ENCODE measurements around the gene RAB33B. TPM values are rescaled to one million over a fixed set of nuclear protein-coding genes. Genes with fewer than 3 reads are reported as not detected.
"Not testable (repeated sequence)": the region's sequence is repeated elsewhere in the genome, so short reads cannot be mapped to it uniquely, and the experiment has no call there.

RAB33B gene
- total and polyA plus RNA-seq, 2 of the 8 experiments (the other 6 are each of a cell fraction or from before 2014, with no cell fraction given), result 4.2 to 8.7 TPM

DNA sequence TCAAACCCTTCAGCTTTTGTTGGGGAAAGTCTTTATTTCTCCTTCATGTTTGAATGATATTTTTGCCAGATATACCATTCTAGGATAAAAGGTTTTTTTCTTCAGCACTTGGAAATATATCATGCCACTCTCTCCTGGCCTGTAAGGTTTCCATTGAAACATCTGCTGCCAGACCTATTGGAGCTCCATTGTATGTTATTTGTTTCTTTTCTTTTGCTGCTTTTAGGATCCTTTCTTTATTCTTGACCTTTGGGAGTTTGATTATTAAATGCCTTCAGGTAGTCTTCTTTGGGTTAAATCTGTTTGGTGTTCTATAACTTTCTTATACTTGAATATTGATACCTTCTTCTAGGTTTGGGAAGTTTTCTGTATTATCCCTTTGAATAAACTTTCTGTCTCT lies 14.8 kb downstream of the RAB33B start:
- H2AFZ ChIP-seq (ENCODE audit: low read length); H2BK15ac ChIP-seq (ENCODE audit: low read length); H3K14ac ChIP-seq (ENCODE audit: insufficient read length); H3K23ac ChIP-seq (ENCODE audit: insufficient read length); H2BK120ac ChIP-seq (replicated peaks; ENCODE audit: low read depth, low read length); H3K9ac ChIP-seq (replicated peaks in 1 of 4; ENCODE audit: extremely low read depth in 1 of 4, low read depth in 3 of 4, low read length in 3 of 4); H4K5ac ChIP-seq (ENCODE audit: insufficient read length, low read depth, low read length); H2AK5ac ChIP-seq (ENCODE audit: low read depth, low read length); POLR2A ChIA-PET (ENCODE audit: partially characterized antibody); H3K56ac ChIP-seq (replicated peaks; ENCODE audit: insufficient read length, low read depth, low read length); FAIRE-seq; H3K4me1 ChIP-seq (replicated peaks in 1 of 4; ENCODE audit: control insufficient read depth in 3 of 4, insufficient read depth in 4 of 4, low read length in 3 of 4); H2BK12ac ChIP-seq (ENCODE audit: low read depth, low read length); H3K4ac ChIP-seq (replicated peaks; ENCODE audit: insufficient read length, low read depth, low read length); H2BK20ac ChIP-seq (ENCODE audit: low read length); H3K18ac ChIP-seq (ENCODE audit: extremely low read depth, low read length); H3K27me3 ChIP-seq (replicated peaks in 1 of 4; ENCODE audit: control insufficient read depth in 3 of 4, extremely low read depth in 1 of 4, insufficient read depth in 3 of 4, low read length in 3 of 4); H4K91ac ChIP-seq (replicated peaks; ENCODE audit: insufficient read length, low read length); H3K27ac ChIP-seq (ENCODE audit: low read depth, low read length); H4K20me1 ChIP-seq (replicated peaks in 1 of 2; ENCODE audit: control insufficient read depth in 1 of 2, insufficient read depth in 2 of 2, low read length in 2 of 2); H3K23me2 ChIP-seq (ENCODE audit: low read depth, low read length); H3K4me2 ChIP-seq (ENCODE audit: insufficient read depth in 1 of 2, low read depth in 2 of 2, low read length in 2 of 2); DNase-seq (ENCODE audit: low read depth in 1 of 2, low spot score in 2 of 2); H3K4me3 ChIP-seq (ENCODE audit: extremely low read depth in 1 of 4, insufficient read depth in 2 of 4, low read depth in 3 of 4, low read length in 4 of 4); H2BK5ac ChIP-seq (ENCODE audit: low read depth, low read length); H4K8ac ChIP-seq (ENCODE audit: extremely low read depth, insufficient read depth, low read length): not testable (repeated sequence)
- Histone ChIP-seq H3K36me3 (ENCODE audit: control insufficient read depth in 2 of 4, insufficient read depth in 4 of 4, low read length in 3 of 4) (peaks cover 0 to 13% (median 8%) of the 10 kb centered on the region in 4 experiments; a peak in 5 of 8 replicates), H3K79me2 (ENCODE audit: control insufficient read depth in 1 of 2, insufficient read depth in 2 of 2, low read length in 2 of 2) (peaks cover 0 to 49% of the 10 kb centered on the region in 2 experiments; a peak in 3 of 4 replicates), H3K79me1 (ENCODE audit: low read depth, low read length) (peaks cover 13% of the 10 kb centered on the region; the same call in 1 of the 2 replicates), H3K9me3 (ENCODE audit: insufficient read depth in 2 of 2, low read depth in 1 of 2, low read length in 1 of 2) (peaks cover 0 to 12% of the 10 kb centered on the region in 2 experiments; a peak in 1 of 4 replicates)
- CTCF ChIA-PET (ENCODE audit: partially characterized antibody), result interaction anchor here (1.6 to 2.5 kb wide), 3 partner anchors 9 to 29 kb away, joined by 3 to 9 read pairs (median 4); no protein-coding TSS in a partner anchor
